A549 treated with dexamethasone at 1 μM for 4 hours (cell line): ENCODE results near the gene MAPKAPK5. TPM values are rescaled to one million over a fixed set of nuclear protein-coding genes. Genes with fewer than 3 reads are reported as not detected.

Source experiments
- total RNA-seq: library from RNA; stranded (reverse); fragments of 200-300 nt; extraction: Qiagen RNA extraction; gene quantifications from 5 replicates; pipeline ENCODE4 v1.2.3, GENCODE V29; 2022

The MAPKAPK5 gene
- 46.3 to 60.6 TPM (median 55.1 TPM) in 5 replicates for total RNA-seq

GRCh38 chr12:111841750-111842555, at the start of gene MAPKAPK5:
TSS of gene MAPKAPK5 (plus strand) at chr12:111842228. CDS start at chr12:111842734, 506 bp downstream.

Other genes starting within 250 kb of the MAPKAPK5 start
- 39.2 to 64.9 TPM (median 55.3 TPM) in 5 replicates for gene ATXN2, start 242.9 kb upstream of the MAPKAPK5 start, total RNA-seq
- gene BRAP, start 156.3 kb upstream of the MAPKAPK5 start, total RNA-seq, result 11.2 to 15.6 TPM (median 13.7 TPM) in 5 replicates
- gene ACAD10, start 156.2 kb upstream of the MAPKAPK5 start, total RNA-seq, result 7.5 to 11.3 TPM (median 9.8 TPM) in 5 replicates
- 68.8 to 81.4 TPM (median 79.4 TPM) in 5 replicates for gene ALDH2, start 75.3 kb upstream of the MAPKAPK5 start, total RNA-seq
- gene TMEM116, start 170.9 kb downstream of the MAPKAPK5 start, total RNA-seq, result 5.9 to 7.2 TPM (median 6.4 TPM) in 5 replicates
- gene ERP29, start 171.2 kb downstream of the MAPKAPK5 start, total RNA-seq, result 131 to 145 TPM (median 134 TPM) in 5 replicates